Sigmoid colon (tissue), 4 donors: ENCODE results near the gene RRP12.

ENCODE experiments used
- EP300 ChIP-seq, 4 donors: sonication (generic); formaldehyde crosslinking; IDR thresholded peaks; one replicate each; pipeline ENCODE4 v1.6.1; 2017; ENCODE audit warnings: antibody characterized with exemption in 4 of 4
- POLR2A ChIP-seq, 2 donors: fragments of 450-650 bp; IDR thresholded peaks; one replicate each; pipeline ENCODE4 v1.6.1; 2016; ENCODE audit warnings: antibody characterized with exemption in 2 of 2, mild to moderate bottlenecking in 2 of 2, moderate library complexity in 2 of 2
- POLR2AphosphoS5 ChIP-seq, 4 donors: sonication (generic); formaldehyde crosslinking; IDR thresholded peaks; one replicate each; pipeline ENCODE4 v1.6.1; 2017; ENCODE audit warnings: antibody characterized with exemption in 4 of 4
- TF ChIP-seq, protein P1 (sequence below), 4 experiments: fragments of 450-650 bp in 3 of 4; fragments of 200-600 bp in 1 of 4; IDR thresholded peaks; one replicate each; pipeline ENCODE4 v1.5.1; 2016 to 2019; ENCODE audit warnings: antibody characterized with exemption in 4 of 4, mild to moderate bottlenecking in 3 of 4, moderate library complexity in 2 of 4

DNA sequence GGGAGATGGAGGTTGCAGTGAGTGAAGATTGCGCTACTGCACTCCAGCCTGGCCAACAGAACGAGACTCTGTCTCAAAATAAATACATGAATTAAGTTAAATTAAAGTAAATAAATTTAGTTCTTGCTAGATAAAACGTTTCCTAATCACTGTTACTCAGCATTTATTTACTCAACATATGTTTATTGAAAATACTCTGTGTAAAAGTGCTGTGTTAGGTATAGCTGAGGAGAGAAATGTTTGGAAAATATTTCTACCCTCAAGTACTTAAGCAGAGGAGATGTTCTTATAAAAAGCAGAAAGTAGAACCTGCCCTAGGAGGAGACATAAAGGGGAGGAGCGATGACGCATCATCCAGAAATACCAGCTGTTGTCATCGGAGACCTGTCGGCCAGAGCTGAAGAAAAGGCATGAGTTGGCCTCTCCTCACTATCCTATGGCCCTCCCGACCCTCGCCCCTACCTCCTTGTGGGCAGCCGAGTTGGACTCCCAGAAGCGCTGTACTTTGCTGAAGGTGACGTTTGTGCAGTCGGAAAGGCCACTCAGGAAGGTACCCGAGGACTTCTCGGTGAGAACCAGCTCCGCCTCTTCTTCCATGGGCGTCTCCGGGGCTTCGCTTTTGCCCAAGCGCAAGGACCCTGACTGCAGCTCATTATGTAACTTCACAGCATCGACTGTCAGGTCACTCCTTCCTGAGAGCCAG, 1.1 kb downstream of the RRP12 start:
- TF ChIP-seq, protein P1, sequence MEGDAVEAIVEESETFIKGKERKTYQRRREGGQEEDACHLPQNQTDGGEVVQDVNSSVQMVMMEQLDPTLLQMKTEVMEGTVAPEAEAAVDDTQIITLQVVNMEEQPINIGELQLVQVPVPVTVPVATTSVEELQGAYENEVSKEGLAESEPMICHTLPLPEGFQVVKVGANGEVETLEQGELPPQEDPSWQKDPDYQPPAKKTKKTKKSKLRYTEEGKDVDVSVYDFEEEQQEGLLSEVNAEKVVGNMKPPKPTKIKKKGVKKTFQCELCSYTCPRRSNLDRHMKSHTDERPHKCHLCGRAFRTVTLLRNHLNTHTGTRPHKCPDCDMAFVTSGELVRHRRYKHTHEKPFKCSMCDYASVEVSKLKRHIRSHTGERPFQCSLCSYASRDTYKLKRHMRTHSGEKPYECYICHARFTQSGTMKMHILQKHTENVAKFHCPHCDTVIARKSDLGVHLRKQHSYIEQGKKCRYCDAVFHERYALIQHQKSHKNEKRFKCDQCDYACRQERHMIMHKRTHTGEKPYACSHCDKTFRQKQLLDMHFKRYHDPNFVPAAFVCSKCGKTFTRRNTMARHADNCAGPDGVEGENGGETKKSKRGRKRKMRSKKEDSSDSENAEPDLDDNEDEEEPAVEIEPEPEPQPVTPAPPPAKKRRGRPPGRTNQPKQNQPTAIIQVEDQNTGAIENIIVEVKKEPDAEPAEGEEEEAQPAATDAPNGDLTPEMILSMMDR (IDR thresholded peaks at IDR 0.05) = no peak
- TF ChIP-seq EP300 (IDR thresholded peaks at IDR 0.05) (no peak), POLR2AphosphoS5 (IDR thresholded peaks at IDR 0.05) (no peak), POLR2A (IDR thresholded peaks at IDR 0.05) (no peak)
